GM18867 (cell line): ENCODE results near the gene CALHM5.
A peak's percentile ranks its signal among the peaks of the same experiment; 100 is the strongest.
"Not testable (repeated sequence)": the region's sequence is repeated elsewhere in the genome, so short reads cannot be mapped to it uniquely, and the experiment has no call there.

ENCODE experiments used
- ATAC-seq: cut with Tn5 transposase; IDR thresholded peaks from one replicate; pipeline ENCODE4 v1.9.1; 2021; ENCODE audit warnings: mild to moderate bottlenecking, moderate library complexity; ENCODE audit not compliant: unreplicated experiment

The CALHM5 gene, protein sequence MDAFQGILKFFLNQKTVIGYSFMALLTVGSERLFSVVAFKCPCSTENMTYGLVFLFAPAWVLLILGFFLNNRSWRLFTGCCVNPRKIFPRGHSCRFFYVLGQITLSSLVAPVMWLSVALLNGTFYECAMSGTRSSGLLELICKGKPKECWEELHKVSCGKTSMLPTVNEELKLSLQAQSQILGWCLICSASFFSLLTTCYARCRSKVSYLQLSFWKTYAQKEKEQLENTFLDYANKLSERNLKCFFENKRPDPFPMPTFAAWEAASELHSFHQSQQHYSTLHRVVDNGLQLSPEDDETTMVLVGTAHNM

DNA sequence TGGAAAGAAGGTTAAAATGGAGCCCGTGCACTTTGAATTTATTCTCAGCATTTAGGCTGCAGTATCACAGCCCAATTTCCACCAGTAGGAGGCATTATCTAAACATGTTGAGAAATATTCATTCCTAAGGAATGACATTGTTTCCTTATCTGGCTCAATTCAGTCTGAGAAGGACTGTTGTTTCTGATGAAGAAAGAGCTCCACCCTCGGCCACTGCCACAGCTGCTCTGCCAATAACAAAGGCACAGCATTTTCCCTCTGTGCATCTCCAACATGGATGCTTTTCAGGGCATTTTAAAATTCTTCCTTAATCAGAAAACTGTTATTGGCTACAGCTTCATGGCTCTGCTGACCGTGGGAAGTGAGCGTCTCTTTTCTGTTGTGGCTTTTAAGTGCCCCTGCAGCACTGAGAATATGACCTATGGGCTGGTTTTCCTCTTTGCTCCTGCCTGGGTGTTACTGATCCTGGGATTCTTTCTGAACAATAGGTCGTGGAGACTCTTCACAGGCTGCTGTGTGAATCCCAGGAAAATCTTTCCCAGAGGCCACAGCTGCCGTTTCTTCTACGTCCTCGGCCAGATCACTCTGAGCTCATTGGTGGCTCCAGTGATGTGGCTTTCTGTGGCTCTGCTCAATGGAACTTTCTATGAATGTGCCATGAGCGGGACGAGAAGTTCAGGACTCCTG lies at the start of gene CALHM5:
Gene CALHM5 (plus strand): TSS at position 216 of the 687 bp plus-strand sequence. CDS start 58 bp downstream, at position 274.
- no peak for ATAC-seq

DNA sequence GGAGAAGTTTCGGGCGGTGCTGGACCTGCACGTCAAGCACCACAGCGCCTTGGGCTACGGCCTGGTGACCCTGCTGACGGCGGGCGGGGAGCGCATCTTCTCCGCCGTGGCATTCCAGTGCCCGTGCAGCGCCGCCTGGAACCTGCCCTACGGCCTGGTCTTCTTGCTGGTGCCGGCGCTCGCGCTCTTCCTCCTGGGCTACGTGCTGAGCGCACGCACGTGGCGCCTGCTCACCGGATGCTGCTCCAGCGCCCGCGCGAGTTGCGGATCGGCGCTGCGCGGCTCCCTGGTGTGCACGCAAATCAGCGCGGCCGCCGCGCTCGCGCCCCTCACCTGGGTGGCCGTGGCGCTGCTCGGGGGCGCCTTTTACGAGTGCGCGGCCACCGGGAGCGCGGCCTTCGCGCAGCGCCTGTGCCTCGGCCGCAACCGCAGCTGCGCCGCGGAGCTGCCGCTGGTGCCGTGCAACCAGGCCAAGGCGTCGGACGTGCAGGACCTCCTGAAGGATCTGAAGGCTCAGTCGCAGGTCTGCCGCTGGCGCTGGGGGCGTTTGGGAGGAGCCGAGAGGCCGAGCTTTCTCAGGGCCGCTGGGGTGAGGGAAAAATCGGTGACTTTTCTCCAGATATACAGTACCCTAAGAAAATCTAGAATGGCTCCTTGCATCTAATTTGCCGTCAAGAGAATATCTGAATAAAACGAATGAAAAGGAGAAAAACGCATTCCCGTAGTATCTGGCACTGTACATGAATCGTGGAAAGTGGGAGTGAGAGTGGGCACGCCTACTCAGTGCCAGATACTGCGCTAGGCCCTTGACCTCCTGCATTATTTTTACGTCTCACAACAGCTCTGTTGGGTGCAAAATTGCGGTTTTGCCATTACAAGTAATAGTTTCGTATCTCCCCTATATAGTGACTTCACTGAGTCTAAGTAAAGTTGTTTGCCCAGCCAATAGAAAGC lies 49.2 kb upstream of the CALHM5 start:
- ATAC-seq, result peak; percentile 89

DNA sequence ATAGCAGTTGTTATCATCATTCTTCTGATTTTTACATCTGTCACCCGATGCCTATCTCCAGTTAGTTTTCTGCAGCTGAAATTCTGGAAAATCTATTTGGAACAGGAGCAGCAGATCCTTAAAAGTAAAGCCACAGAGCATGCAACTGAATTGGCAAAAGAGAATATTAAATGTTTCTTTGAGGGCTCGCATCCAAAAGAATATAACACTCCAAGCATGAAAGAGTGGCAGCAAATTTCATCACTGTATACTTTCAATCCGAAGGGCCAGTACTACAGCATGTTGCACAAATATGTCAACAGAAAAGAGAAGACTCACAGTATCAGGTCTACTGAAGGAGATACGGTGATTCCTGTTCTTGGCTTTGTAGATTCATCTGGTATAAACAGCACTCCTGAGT lies 48.1 kb upstream of the CALHM5 start:
- ATAC-seq, result no peak

DNA sequence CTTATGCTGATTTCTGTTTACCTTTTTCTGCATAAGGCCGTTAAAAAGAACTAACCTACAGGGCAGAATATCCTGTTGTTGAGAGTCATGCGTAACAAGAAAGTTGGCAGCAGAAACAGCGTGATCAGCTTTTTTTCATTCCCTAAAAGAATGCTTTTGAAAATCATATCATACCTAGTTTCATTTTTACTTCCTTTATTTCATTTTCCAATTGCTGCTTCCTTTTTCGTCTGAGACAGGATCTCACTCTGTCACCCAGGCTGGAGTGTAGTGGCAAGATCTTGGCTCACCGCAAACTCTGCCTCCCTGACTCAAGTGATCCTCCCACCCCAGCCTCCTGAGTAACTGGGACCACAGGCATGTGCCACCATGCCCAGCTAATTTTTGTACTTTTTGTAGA lies 46.2 kb upstream of the CALHM5 start:
- no peak for ATAC-seq

DNA sequence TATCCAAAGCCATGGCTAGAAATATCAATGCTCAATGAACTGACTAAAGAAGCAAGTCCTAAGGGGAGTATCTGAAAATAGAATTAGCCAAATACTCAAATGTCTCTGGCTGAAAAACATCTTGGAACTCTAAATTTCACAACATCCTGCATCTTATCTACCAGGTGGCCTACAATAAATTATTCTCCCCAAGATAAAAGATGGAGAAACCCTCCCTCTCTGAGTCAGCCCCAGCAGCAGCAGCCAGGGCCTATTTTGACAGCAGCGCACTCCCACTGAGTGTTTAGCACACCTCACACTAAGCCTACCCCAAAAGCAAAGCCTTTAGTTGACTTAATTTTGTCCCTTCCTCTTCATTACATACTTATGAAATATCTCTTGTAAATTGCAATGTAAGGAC lies 44.3 kb upstream of the CALHM5 start:
- no peak for ATAC-seq

DNA sequence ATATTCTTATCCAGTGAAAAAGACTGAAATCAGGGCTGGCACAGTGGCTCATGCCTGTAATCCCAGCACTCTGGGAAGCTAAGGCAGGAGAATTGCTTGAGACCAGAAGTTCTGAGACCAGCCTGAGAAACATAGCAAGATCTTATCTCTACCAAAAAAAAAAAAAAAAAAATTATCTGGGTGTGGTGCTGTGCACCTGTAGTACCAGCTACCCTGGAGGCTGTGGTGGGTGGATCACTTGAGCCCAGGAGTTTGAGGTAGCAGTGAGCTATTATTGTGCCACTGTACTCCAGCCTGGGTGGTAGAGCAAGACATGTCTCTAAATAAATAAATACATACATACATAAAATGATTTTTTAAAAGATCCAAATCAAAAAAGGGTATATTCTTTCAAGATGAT lies 43.9 kb upstream of the CALHM5 start:
- ATAC-seq, result no peak

DNA sequence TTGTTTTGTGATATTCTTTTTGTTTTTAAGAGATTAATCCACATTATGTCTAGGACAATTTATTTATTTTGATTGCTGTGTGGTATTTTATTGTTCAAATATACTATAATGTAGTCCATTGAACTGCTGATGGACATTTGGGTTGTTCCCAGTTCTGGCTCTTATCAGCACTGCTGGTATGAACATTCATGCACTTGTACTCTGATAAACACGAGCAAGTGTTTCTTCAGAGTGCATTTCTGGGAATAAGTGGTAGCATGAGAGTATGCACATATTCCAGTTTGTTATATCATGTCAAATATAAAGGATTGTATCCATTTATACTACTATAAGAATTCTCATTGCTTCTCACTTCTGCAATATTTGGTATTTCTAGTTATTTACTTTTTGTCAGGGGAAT lies 43.1 kb upstream of the CALHM5 start:
- ATAC-seq, result no peak

DNA sequence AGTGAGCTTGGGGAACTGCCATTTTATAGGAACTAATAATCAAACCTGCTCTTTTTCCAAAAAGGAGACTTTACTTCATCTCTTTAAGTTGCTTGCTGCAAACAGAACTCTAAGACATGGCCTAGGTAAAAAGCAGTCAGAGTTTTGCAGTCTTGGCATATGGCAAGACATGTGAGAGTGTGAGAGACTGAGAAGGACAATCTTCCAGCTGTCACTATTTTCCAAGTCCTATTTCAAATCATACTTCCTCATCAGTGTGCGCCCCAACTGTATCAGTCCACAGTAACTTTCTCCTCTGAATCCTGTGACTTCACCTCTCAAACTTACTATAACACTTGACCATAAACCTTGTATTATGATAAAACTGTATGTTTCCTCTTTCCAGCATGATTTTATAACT lies 39.9 kb upstream of the CALHM5 start:
- ATAC-seq, result no peak

DNA sequence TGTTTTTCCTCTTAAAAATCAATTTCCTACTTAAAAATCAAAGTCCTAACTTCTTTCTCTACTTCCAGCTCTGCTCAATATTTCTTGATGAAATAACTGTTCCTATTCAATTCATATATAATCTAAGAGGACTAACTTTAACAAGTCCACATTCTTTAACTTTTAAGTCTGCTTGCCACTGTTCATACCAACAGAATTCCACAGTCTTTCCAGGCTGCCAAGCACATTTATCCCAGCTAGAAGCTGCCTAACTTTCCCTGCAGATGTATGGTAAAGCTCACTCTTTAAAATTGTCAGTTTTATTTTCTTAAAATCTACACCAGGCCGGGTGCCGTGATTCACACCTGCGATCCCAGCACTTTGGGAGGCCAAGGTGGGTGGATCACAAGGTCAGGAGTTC lies 38.7 kb upstream of the CALHM5 start:
- ATAC-seq, result no peak

DNA sequence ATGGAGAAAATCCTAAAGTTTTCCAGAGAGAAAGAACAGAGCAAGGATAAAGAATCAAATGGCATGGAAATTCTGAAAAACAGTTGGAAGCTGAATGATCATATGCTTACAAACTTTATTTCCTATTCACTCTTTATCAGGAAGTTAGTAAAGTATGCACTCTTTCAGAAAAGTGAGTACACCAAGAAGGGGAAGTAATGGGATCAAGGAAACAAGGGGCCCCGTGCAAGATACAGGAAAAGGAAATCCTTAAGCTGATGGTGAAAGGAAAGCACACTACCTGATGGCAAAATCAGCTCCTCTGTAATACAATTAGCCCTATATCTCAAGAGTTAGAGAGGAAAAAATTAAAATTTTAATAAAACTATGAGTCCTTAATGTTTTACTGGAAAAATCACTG lies 36.3 kb upstream of the CALHM5 start:
- ATAC-seq, result no peak

DNA sequence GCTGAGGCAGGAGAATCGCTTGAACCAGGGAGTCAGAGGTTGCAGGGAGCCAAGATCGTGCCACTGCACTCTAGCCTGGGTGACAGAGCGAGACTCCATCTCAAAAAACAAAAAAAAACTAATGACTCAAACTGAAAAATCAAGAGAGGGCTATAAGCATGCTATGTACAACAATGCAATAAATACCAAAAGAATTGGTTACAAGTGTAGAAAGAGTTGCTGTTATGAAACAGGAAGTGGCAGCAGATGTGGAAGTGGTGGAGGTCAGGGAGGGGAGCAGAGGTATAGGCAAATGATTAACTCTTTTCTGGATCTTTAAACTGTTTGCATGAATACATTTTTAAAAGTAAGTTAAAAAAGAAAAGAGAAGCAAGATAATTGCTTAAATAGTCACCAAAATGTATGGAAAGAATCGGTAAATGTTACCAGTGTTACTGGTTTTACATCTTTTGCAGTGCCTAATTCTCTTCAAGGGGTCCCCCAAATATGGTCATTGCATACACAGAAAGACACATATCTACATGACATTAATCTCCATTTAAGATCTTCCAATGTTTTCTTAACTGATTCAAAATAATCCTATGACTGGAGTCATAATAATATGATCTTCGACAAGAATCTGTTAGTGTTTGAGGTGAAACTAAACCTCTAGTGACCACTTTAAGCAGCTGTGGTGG lies 35.3 kb upstream of the CALHM5 start:
- ATAC-seq, result peak; percentile 100

DNA sequence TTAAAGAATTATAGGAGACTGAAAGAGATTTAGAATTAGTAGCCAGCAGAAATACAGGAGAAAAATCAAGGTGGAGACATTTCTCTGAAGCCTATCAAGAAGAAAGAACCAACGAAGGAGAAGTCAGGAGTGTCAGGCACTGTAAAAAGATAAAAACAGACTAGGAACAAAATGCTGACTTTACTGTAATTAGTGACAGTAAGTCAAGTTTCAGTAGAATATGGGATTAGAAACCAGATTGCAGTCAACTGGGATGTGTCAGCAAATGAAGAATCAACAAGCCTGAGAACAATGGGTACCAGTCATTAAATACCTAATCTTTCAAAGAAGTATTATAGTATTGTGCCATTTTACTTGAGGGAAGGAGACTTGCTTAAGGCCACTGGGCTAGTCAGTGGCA lies 28.7 kb upstream of the CALHM5 start:
- ATAC-seq, result no peak

DNA sequence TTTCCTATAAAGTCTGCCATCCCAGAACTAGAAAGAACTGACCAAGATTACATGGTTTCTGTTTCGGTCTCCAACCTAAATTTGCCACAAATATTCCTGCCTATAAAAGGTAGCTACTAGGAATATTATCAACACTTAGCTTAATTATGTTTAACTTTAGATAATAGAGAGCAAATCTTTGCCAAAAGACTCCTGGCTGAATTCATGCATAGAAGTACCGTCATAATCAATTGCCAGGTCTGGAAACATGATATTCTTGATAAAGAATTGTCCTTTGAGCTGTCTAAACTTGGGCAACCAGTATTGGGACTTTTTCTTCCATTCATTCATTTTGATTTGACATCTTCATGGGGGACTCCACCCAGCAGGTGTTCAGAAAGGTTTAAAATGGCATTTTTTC lies 27.8 kb upstream of the CALHM5 start:
- ATAC-seq, result no peak

DNA sequence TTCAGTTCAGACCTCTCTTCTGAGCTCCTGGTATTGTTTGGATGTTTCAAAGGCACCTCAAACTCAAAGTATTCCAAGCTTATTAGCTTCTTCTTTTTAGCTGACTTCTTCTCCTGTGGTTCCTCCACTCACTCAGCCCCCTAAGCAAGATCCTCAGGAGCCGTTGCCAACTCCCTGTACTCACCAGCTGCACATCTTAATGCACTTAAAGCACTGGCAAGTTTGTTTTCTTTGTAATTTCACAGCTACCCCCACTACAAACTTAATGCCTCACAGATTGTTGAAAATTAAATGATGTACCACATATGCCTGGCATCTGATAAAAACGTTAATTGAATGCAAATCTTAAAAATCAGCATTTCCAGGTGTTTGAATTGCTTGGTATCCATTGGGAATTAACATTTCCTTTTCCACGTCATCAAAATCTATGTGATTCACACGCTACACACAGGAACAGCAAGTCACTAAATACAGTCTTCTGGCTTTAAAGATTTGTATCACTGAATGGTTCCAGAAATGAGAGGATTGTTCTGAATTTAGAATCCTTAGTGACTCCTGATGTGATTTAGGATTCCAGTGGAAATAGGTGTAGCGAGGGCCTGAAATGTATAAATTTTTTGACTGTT lies 25.8 kb upstream of the CALHM5 start:
- ATAC-seq, result no peak

DNA sequence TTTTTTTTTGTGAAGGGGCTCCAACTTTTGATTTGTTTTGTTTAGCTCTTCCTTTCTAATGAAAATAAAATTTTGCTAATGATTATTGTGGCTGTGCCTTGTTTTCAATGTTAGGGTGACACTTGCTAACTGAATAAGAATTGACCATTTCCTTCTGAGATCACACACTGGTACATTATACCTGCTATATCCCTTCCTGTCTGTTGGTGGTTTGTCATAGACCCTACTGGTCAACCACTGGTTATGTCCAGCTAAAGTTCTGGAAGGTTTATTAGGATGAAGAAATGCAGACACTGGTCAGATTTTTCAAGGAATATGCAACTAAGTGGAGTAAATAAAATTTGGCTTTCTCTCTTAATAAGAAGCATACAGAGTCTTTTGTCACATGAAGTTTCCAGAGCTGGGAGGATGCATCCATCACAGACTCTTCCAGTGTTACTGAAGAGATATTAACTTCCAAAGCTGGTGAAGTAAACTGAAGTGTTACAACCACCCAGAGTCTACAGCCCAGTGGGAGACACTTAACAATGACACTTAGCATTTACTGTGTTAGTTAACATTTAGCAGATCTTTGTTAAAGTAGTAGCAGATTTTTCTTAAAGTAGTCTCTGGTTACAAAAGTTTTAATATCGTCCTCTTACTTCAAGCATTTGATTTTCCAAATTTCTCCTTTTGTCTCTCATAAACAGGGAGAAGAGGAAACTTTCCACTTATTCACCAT lies 19.7 kb upstream of the CALHM5 start:
- no peak for ATAC-seq

DNA sequence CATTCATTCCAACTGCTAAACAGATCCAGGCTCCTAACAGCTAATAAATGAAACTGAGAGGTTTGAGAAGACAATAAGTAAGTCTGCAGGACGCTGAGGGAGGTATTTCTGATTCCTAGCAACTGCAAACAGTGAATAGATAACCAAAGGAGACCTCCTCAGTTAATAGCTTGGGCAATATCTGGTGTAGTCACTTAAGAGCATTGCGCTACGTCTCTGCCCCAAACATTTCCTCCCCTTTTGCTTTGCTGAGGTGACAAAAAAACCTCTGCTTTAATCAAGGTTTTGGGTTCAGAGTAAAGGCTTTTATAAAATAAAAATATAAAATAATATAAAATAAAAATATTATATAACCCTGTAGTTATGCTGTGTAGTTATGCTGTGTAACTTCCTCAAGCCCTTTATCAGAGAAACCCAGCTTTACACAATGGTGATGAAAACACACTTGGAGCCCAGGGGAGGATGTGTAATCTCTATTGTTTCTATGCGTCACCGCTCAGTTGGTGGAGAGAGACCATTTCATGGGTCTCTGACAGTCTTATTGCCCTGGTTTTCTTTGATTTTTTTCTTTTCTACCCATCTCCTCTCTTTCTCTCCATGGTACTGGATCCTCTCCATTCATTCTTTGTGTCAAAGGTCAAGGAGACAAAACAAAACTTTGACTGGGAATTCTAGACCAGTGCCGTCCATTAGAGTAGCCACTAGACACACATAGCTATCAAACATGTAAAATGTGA lies 18.9 kb upstream of the CALHM5 start:
- ATAC-seq, result no peak

DNA sequence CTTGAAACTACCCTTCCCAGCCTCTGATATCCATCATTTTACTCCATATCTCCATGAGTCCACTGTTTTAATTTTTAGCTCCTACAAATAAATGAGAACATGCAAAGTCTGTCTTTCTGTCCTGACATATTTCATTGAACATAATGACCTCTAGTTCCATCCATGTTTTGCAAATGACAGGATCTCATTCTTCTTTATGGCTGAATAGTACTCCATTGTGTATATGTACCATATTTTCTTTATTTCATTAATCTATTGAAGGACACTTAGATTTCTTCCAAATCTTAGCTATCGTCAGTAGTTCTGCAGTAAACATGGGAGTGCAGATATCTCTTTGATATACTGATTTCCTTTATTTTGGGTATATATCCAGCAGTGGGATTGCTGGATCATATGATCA lies 16.3 kb upstream of the CALHM5 start:
- ATAC-seq, result not testable (repeated sequence)

DNA sequence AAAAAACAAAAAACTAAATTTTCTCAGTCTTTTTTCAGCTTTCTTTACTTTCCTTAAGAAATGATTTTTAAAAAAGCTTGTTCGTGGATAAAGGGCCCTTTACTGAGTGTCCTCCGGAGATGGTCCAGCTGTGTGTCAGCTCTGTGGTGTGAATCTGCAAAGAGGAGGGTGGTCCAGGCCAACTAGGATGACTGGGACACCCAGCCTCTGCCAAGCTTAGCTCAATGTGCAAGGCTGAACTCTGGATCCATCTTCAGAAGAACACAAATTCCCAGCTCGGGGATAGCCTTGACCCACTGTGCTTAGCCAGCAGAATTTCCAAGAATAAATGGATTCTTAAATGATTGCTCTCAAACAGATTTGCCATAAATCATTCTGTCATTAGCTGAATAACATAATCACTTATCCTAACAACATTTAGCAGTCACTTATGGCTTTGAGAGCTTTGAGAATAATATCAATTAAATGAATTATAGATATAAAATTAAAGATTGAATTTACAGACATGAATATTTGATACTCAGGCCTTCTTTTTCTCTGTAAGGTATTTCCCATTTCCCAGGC lies 14.2 kb upstream of the CALHM5 start:
- ATAC-seq, result no peak

DNA sequence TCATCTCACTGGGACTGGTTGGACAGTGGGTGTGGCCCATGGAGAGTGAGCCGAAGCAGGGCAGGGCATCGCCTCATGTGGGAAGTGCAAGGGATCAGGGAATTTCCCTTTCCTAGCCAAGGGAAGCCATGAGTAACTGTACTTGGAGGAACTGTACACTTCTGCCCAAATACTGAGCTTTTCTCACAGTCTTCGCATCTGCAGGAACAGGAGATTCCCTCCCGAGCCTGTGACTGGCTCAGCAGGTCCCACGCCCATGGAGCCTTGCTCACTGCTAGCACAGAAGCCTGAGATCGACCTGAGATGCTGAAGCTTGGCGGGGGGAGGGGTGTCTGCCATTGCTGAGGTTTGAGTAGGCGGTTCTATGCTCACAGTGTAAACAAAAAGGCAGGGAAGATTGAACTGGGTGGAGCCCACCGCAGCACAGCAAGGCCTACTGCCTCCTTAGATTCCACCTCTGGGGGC lies 10.4 kb upstream of the CALHM5 start:
- ATAC-seq, result no peak
